Measurements from ENCODE around the gene TTC13.

DNA sequence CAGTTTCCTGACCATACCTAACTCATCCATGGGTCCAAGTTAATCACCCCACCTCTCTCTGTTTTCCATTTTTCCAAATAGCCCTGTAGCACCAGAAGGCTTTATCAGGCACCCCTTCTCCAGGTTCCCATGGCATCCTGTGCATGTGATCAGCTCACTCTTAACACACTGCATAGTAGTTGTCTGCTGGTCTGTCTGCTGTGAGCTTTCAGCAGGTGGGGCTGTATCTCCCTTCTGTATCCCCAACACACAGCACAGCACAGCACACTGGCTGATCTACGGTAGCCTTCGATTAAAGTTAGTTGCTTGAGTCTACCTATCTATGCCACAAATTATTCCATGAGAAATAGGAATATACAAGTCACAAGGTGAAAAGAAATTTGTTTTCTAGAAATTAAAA, 56.0 kb downstream of the TTC13 start:
- TF ChIP-seq, protein P1, sequence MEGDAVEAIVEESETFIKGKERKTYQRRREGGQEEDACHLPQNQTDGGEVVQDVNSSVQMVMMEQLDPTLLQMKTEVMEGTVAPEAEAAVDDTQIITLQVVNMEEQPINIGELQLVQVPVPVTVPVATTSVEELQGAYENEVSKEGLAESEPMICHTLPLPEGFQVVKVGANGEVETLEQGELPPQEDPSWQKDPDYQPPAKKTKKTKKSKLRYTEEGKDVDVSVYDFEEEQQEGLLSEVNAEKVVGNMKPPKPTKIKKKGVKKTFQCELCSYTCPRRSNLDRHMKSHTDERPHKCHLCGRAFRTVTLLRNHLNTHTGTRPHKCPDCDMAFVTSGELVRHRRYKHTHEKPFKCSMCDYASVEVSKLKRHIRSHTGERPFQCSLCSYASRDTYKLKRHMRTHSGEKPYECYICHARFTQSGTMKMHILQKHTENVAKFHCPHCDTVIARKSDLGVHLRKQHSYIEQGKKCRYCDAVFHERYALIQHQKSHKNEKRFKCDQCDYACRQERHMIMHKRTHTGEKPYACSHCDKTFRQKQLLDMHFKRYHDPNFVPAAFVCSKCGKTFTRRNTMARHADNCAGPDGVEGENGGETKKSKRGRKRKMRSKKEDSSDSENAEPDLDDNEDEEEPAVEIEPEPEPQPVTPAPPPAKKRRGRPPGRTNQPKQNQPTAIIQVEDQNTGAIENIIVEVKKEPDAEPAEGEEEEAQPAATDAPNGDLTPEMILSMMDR (IDR thresholded peaks at IDR 0.05), result no peak
- no peak for TF ChIP-seq GABPB1 (CRISPR knock-in tag; IDR thresholded peaks at IDR 0.05)
- TF ChIP-seq, protein P2, sequence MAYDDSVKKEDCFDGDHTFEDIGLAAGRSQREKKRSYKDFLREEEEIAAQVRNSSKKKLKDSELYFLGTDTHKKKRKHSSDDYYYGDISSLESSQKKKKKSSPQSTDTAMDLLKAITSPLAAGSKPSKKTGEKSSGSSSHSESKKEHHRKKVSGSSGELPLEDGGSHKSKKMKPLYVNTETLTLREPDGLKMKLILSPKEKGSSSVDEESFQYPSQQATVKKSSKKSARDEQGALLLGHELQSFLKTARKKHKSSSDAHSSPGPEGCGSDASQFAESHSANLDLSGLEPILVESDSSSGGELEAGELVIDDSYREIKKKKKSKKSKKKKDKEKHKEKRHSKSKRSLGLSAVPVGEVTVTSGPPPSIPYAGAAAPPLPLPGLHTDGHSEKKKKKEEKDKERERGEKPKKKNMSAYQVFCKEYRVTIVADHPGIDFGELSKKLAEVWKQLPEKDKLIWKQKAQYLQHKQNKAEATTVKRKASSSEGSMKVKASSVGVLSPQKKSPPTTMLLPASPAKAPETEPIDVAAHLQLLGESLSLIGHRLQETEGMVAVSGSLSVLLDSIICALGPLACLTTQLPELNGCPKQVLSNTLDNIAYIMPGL (CRISPR knock-in tag; IDR thresholded peaks at IDR 0.05), result no peak
- TF ChIP-seq, protein P3, sequence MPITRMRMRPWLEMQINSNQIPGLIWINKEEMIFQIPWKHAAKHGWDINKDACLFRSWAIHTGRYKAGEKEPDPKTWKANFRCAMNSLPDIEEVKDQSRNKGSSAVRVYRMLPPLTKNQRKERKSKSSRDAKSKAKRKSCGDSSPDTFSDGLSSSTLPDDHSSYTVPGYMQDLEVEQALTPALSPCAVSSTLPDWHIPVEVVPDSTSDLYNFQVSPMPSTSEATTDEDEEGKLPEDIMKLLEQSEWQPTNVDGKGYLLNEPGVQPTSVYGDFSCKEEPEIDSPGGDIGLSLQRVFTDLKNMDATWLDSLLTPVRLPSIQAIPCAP (CRISPR knock-in tag; IDR thresholded peaks at IDR 0.05), result no peak
- no peak for TF ChIP-seq SP1 (CRISPR knock-in tag; conservative IDR thresholded peaks at IDR 0.05)
- TF ChIP-seq, protein P4, sequence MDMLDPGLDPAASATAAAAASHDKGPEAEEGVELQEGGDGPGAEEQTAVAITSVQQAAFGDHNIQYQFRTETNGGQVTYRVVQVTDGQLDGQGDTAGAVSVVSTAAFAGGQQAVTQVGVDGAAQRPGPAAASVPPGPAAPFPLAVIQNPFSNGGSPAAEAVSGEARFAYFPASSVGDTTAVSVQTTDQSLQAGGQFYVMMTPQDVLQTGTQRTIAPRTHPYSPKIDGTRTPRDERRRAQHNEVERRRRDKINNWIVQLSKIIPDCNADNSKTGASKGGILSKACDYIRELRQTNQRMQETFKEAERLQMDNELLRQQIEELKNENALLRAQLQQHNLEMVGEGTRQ (CRISPR knock-in tag; IDR thresholded peaks at IDR 0.05), result no peak
- no peak for TF ChIP-seq NR3C1 (CRISPR knock-in tag; conservative IDR thresholded peaks at IDR 0.05; ENCODE audit: low read depth)
- no peak for TF ChIP-seq NFATC4 (CRISPR knock-in tag; IDR thresholded peaks at IDR 0.05)
- TF ChIP-seq SMAD3 (CRISPR knock-in tag; IDR thresholded peaks at IDR 0.05; ENCODE audit: borderline replicate concordance), result no peak
- TF ChIP-seq FOXK1 (CRISPR knock-in tag; IDR thresholded peaks at IDR 0.05), result no peak
- TF ChIP-seq CREM (CRISPR knock-in tag; IDR thresholded peaks at IDR 0.05), result no peak
- TF ChIP-seq PRRX2 (CRISPR knock-in tag; IDR thresholded peaks at IDR 0.05), result no peak
